Measurements from ENCODE around the gene COL23A1.

COL23A1 gene

DNA sequence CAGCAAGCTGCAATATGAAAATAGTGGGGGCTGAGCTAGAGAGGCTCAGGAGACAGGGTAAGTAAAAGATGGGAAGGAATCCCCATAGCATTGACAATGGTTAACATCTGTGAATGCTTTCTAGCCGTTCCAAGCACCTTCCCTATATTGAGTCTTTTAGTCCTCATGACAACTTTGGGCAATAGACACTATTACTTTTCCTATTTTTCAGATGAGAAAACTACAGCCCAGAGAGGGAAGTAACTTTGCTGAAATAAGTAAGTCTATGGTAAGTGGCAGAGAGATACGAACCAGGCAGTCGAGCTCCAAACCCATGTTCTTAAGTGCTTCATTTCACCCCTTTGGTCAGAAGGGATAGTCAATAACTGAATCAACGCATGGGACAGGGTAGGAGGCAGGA, 94.5 kb downstream of the COL23A1 start (continued):
- TF ChIP-seq IKZF3 (tag by site-specific recombination; IDR thresholded peaks at IDR 0.05) (no peak), ZBTB48 (tag by site-specific recombination; IDR thresholded peaks at IDR 0.05) (no peak), ZNF157 (tag by site-specific recombination; IDR thresholded peaks at IDR 0.05) (no peak), SCRT2 (tag by site-specific recombination; IDR thresholded peaks at IDR 0.05) (no peak)
- TF ChIP-seq, protein P1, sequence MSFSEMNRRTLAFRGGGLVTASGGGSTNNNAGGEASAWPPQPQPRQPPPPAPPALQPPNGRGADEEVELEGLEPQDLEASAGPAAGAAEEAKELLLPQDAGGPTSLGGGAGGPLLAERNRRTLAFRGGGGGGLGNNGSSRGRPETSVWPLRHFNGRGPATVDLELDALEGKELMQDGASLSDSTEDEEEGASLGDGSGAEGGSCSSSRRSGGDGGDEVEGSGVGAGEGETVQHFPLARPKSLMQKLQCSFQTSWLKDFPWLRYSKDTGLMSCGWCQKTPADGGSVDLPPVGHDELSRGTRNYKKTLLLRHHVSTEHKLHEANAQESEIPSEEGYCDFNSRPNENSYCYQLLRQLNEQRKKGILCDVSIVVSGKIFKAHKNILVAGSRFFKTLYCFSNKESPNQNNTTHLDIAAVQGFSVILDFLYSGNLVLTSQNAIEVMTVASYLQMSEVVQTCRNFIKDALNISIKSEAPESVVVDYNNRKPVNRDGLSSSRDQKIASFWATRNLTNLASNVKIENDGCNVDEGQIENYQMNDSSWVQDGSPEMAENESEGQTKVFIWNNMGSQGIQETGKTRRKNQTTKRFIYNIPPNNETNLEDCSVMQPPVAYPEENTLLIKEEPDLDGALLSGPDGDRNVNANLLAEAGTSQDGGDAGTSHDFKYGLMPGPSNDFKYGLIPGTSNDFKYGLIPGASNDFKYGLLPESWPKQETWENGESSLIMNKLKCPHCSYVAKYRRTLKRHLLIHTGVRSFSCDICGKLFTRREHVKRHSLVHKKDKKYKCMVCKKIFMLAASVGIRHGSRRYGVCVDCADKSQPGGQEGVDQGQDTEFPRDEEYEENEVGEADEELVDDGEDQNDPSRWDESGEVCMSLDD (tag by site-specific recombination; IDR thresholded peaks at IDR 0.05) = no peak
- TF ChIP-seq, protein P2, sequence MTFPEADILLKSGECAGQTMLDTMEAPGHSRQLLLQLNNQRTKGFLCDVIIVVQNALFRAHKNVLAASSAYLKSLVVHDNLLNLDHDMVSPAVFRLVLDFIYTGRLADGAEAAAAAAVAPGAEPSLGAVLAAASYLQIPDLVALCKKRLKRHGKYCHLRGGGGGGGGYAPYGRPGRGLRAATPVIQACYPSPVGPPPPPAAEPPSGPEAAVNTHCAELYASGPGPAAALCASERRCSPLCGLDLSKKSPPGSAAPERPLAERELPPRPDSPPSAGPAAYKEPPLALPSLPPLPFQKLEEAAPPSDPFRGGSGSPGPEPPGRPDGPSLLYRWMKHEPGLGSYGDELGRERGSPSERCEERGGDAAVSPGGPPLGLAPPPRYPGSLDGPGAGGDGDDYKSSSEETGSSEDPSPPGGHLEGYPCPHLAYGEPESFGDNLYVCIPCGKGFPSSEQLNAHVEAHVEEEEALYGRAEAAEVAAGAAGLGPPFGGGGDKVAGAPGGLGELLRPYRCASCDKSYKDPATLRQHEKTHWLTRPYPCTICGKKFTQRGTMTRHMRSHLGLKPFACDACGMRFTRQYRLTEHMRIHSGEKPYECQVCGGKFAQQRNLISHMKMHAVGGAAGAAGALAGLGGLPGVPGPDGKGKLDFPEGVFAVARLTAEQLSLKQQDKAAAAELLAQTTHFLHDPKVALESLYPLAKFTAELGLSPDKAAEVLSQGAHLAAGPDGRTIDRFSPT (tag by site-specific recombination; IDR thresholded peaks at IDR 0.05) = no peak

GRCh38 chr5:178492278-178492677, 97.9 kb downstream of the COL23A1 start:
- CTCF ChIA-PET = interaction anchor here (1.0 kb wide), 1 partner anchor 31 kb away, joined by 4 read pairs; no protein-coding TSS in a partner anchor

GRCh38 chr5:178490935-178491652, 99.1 kb downstream of the COL23A1 start:
- H3K4me1 ChIP-seq (ENCODE audit: control insufficient read depth, insufficient read depth, low read length) = no peaks in the 10 kb centered on the region
- no peaks in the 10 kb centered on the region for H3K9me3 ChIP-seq (ENCODE audit: control insufficient read depth, insufficient read depth, low read depth, low read length)
- H3K36me3 ChIP-seq (ENCODE audit: control insufficient read depth in 2 of 2, insufficient read depth in 1 of 2, low read length in 2 of 2) = no peaks in the 10 kb centered on the region
- TF ChIP-seq, protein P3, sequence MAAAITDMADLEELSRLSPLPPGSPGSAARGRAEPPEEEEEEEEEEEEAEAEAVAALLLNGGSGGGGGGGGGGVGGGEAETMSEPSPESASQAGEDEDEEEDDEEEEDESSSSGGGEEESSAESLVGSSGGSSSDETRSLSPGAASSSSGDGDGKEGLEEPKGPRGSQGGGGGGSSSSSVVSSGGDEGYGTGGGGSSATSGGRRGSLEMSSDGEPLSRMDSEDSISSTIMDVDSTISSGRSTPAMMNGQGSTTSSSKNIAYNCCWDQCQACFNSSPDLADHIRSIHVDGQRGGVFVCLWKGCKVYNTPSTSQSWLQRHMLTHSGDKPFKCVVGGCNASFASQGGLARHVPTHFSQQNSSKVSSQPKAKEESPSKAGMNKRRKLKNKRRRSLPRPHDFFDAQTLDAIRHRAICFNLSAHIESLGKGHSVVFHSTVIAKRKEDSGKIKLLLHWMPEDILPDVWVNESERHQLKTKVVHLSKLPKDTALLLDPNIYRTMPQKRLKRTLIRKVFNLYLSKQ (tag by site-specific recombination; IDR thresholded peaks at IDR 0.05; ENCODE audit: borderline replicate concordance) = no peak
- peak; percentile 54 for TF ChIP-seq ZNF596 (tag by site-specific recombination; IDR thresholded peaks at IDR 0.05)
- TF ChIP-seq ZNF433 (tag by site-specific recombination; IDR thresholded peaks at IDR 0.05; ENCODE audit: low read depth) = no peak
- no peak for TF ChIP-seq SETDB1 (IDR thresholded peaks at IDR 0.05; ENCODE audit: insufficient read length, low read length)
- H3K27ac ChIP-seq (ENCODE audit: extremely low read depth, low read depth, low read length) = no peak overlapping the region
- no peak overlapping the region for H3K4me3 ChIP-seq (ENCODE audit: low read depth, low read length)
- CTCF ChIA-PET = interaction anchor here (1.2 kb wide), 1 partner anchor 29 kb away, joined by 3 read pairs; no protein-coding TSS in a partner anchor
- POLR2A ChIA-PET = interaction anchor here (0.7 kb wide), 1 partner anchor 39 kb away, joined by 3 read pairs; no protein-coding TSS in a partner anchor

More at GRCh38 chr5:178492278-178492677, 97.9 kb downstream of the COL23A1 start:
- no peak overlapping the region for H3K27ac ChIP-seq (ENCODE audit: extremely low read depth, low read depth, low read length)
- no peaks in the 10 kb centered on the region for H3K4me1 ChIP-seq (ENCODE audit: control insufficient read depth, insufficient read depth, low read length)
- H3K9me3 ChIP-seq (ENCODE audit: control insufficient read depth, insufficient read depth, low read depth, low read length) = no peaks in the 10 kb centered on the region
- H3K36me3 ChIP-seq (ENCODE audit: control insufficient read depth in 2 of 2, insufficient read depth in 1 of 2, low read length in 2 of 2) = no peaks in the 10 kb centered on the region
- no peak overlapping the region for H3K4me3 ChIP-seq (ENCODE audit: low read depth, low read length)
- TF ChIP-seq, protein P4, sequence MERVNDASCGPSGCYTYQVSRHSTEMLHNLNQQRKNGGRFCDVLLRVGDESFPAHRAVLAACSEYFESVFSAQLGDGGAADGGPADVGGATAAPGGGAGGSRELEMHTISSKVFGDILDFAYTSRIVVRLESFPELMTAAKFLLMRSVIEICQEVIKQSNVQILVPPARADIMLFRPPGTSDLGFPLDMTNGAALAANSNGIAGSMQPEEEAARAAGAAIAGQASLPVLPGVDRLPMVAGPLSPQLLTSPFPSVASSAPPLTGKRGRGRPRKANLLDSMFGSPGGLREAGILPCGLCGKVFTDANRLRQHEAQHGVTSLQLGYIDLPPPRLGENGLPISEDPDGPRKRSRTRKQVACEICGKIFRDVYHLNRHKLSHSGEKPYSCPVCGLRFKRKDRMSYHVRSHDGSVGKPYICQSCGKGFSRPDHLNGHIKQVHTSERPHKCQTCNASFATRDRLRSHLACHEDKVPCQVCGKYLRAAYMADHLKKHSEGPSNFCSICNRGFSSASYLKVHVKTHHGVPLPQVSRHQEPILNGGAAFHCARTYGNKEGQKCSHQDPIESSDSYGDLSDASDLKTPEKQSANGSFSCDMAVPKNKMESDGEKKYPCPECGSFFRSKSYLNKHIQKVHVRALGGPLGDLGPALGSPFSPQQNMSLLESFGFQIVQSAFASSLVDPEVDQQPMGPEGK (tag by site-specific recombination; IDR thresholded peaks at IDR 0.05) = no peak
- peak; percentile 91 for TF ChIP-seq ZNF548 (tag by site-specific recombination; IDR thresholded peaks at IDR 0.05)
- POLR2A ChIA-PET = no interaction called here

Data from HEK293 (cell line).